Measurements from ENCODE around the gene RAB35.

DNA sequence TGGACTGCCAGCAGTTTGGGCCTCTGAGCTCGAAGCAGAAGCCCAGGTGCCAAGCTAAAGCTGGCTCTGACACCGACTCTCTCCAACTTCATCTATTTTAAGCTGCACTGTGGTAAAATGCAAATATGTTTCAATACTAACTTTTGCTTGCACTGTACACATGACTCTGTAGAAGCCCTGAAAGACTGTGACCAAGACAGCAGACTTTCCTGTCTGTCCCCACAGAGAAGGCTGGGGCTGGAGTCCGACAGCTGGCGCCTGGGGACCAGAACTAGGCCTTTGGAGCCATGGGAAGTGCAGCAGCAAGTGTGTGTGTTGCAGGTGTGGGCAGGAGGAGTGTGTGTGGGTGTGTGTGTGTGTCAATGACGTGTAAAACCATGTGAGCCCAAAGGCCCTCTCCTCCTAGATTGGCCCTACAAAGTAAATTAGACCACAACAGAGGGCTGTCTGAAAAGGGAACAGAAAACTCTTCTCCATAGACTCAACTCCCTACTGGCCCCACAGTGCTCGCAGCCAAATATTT is 16.4 kb upstream of the RAB35 start:
- TF ChIP-seq, protein P1, sequence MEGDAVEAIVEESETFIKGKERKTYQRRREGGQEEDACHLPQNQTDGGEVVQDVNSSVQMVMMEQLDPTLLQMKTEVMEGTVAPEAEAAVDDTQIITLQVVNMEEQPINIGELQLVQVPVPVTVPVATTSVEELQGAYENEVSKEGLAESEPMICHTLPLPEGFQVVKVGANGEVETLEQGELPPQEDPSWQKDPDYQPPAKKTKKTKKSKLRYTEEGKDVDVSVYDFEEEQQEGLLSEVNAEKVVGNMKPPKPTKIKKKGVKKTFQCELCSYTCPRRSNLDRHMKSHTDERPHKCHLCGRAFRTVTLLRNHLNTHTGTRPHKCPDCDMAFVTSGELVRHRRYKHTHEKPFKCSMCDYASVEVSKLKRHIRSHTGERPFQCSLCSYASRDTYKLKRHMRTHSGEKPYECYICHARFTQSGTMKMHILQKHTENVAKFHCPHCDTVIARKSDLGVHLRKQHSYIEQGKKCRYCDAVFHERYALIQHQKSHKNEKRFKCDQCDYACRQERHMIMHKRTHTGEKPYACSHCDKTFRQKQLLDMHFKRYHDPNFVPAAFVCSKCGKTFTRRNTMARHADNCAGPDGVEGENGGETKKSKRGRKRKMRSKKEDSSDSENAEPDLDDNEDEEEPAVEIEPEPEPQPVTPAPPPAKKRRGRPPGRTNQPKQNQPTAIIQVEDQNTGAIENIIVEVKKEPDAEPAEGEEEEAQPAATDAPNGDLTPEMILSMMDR (IDR thresholded peaks at IDR 0.05): no peak
- TF ChIP-seq POLR2A (IDR thresholded peaks at IDR 0.05): no peak
